Colon (tissue), 2 donors: Measurements from ENCODE around the gene ZDHHC17.

Experiments
- FAIRE-seq: peaks from 2 replicates; lab custom pipeline; 2012; peaks lifted over from hg19 to GRCh38; lab: Jason Lieb, UNC
- donor health status: control.
- donor health status: control.

The ZDHHC17 gene

GRCh38 chr12:76878099-76878898 is 114.4 kb downstream of the ZDHHC17 start:
- no peak for FAIRE-seq

GRCh38 chr12:76878899-76879709 is 115.2 kb downstream of the ZDHHC17 start, which contains the start of gene CSRP2:
Gene CSRP2, minus strand, starts transcription at chr12:76879019. Its CDS starts 12,759 bp downstream, at chr12:76866260.
- FAIRE-seq = no peak

- FAIRE-seq = no peak
Observed at GRCh38 chr12:76879710-76880518, 116.0 kb downstream of the ZDHHC17 start.

GRCh38 chr12:76880519-76881023 is 116.7 kb downstream of the ZDHHC17 start:
- FAIRE-seq = no peak

- no peak for FAIRE-seq
Observed at GRCh38 chr12:76881142-76881541, 117.2 kb downstream of the ZDHHC17 start.

GRCh38 chr12:76882367-76882766 is 118.5 kb downstream of the ZDHHC17 start:
- FAIRE-seq = no peak

GRCh38 chr12:76883151-76883550 is 119.2 kb downstream of the ZDHHC17 start:
- FAIRE-seq = no peak

GRCh38 chr12:76883811-76884210 is 119.9 kb downstream of the ZDHHC17 start:
- FAIRE-seq = no peak

- FAIRE-seq = no peak
Observed at GRCh38 chr12:76888775-76889174, 124.9 kb downstream of the ZDHHC17 start.

GRCh38 chr12:76890151-76891143 is 126.5 kb downstream of the ZDHHC17 start:
- no peak for FAIRE-seq

GRCh38 chr12:76891609-76892008 is 127.7 kb downstream of the ZDHHC17 start:
- no peak for FAIRE-seq

- no peak for FAIRE-seq
Observed at GRCh38 chr12:76895796-76896195, 131.9 kb downstream of the ZDHHC17 start.

GRCh38 chr12:76896274-76896673 is 132.4 kb downstream of the ZDHHC17 start:
- FAIRE-seq = no peak

- FAIRE-seq = no peak
Observed at GRCh38 chr12:76898442-76898841, 134.5 kb downstream of the ZDHHC17 start.

GRCh38 chr12:76899522-76899921 is 135.6 kb downstream of the ZDHHC17 start:
- no peak for FAIRE-seq

- FAIRE-seq = no peak
Observed at GRCh38 chr12:76901628-76902380, 137.9 kb downstream of the ZDHHC17 start.
